DND-41 (cell line): ENCODE results near the gene CFL1.

ENCODE experiments used
- CTCF ChIP-seq: IDR thresholded peaks from 2 replicates; pipeline ENCODE4 v1.5.1; 2012; ENCODE audit warnings: borderline replicate concordance, low read length, moderate library complexity, mild to moderate bottlenecking; ENCODE audit not compliant: poor library complexity, severe bottlenecking; ENCODE audit errors: extremely low read depth
- EZH2 ChIP-seq: IDR thresholded peaks from 3 replicates; pipeline ENCODE4 v1.6.1; 2012; ENCODE audit warnings: borderline replicate concordance, low read depth, mild to moderate bottlenecking, moderate library complexity, low read length, inconsistent platforms; ENCODE audit not compliant: severe bottlenecking

GRCh38 chr11:65900125-65900898 is 42.3 kb upstream of the CFL1 start, which contains the start of gene FOSL1:
- peak; percentile 90 for TF ChIP-seq EZH2
- TF ChIP-seq CTCF, result no peak
